ENCODE measurements around the gene MBP.

The MBP gene

GRCh38 chr18:77049938-77050337, 82.6 kb downstream of the MBP start:
- Mint-ChIP-seq H3K4me3 (no peak overlapping the region), H3K27me3 (no peaks in the 10 kb centered on the region), H3K4me1 (ENCODE audit: low read depth in 2 of 2) (peaks cover 49% of the 10 kb centered on the region in 2 donors), H3K36me3 (ENCODE audit: insufficient read depth) (peaks cover 44% of the 10 kb centered on the region), H3K9me3 (no peaks in the 10 kb centered on the region), H3K27ac (peak overlapping the region in 1 of 2 donors; percentile 82)
- ATAC-seq (replicated peaks) (no peak), DNase-seq (no peak)

GRCh38 chr18:77047803-77048419, 84.7 kb downstream of the MBP start:
- Mint-ChIP-seq H3K27ac (peak overlapping the region; percentile 16 to 72), H3K27me3 (no peaks in the 10 kb centered on the region), H3K4me3 (peak overlapping the region in 1 of 2 donors; percentile 18), H3K36me3 (ENCODE audit: insufficient read depth) (peaks cover 41% of the 10 kb centered on the region), H3K9me3 (no peaks in the 10 kb centered on the region), H3K4me1 (ENCODE audit: low read depth in 2 of 2) (peaks cover 38 to 44% of the 10 kb centered on the region in 2 donors)
- ATAC-seq (replicated peaks) (no peak), DNase-seq (no peak)

GRCh38 chr18:77046994-77047393, 85.6 kb downstream of the MBP start:
- DNase-seq (no peak), ATAC-seq (replicated peaks) (no peak)
- Mint-ChIP-seq H3K9me3 (no peaks in the 10 kb centered on the region), H3K27ac (peak overlapping the region; percentile 60 to 77), H3K4me1 (ENCODE audit: low read depth in 2 of 2) (peaks cover 33 to 48% of the 10 kb centered on the region in 2 donors), H3K27me3 (no peaks in the 10 kb centered on the region), H3K4me3 (no peak overlapping the region), H3K36me3 (ENCODE audit: insufficient read depth) (peaks cover 38% of the 10 kb centered on the region)

GRCh38 chr18:77046409-77046808, 86.2 kb downstream of the MBP start:
- DNase-seq (no peak), ATAC-seq (replicated peaks) (no peak)
- Mint-ChIP-seq H3K36me3 (ENCODE audit: insufficient read depth) (peaks cover 38% of the 10 kb centered on the region), H3K9me3 (no peaks in the 10 kb centered on the region), H3K4me3 (no peak overlapping the region), H3K27me3 (no peaks in the 10 kb centered on the region), H3K27ac (peak overlapping the region; percentile 60 to 77), H3K4me1 (ENCODE audit: low read depth in 2 of 2) (peaks cover 30 to 46% of the 10 kb centered on the region in 2 donors)

GRCh38 chr18:77045677-77046076, 86.9 kb downstream of the MBP start:
- ATAC-seq (replicated peaks): no peak

GRCh38 chr18:77044866-77045664, 87.5 kb downstream of the MBP start:
- Mint-ChIP-seq H3K36me3 (ENCODE audit: insufficient read depth) (peaks cover 37% of the 10 kb centered on the region), H3K4me3 (no peak overlapping the region), H3K27me3 (no peaks in the 10 kb centered on the region), H3K4me1 (ENCODE audit: low read depth in 2 of 2) (peaks cover 29 to 48% of the 10 kb centered on the region in 2 donors), H3K27ac (peak overlapping the region; percentile 60 to 77), H3K9me3 (no peaks in the 10 kb centered on the region)
- ATAC-seq (replicated peaks): no peak
- no peak for DNase-seq

More at GRCh38 chr18:77045677-77046076, 86.9 kb downstream of the MBP start:
- H3K9me3 Mint-ChIP-seq: no peaks in the 10 kb centered on the region
- peaks cover 38% of the 10 kb centered on the region for H3K36me3 Mint-ChIP-seq (ENCODE audit: insufficient read depth)
- H3K27ac Mint-ChIP-seq: peak overlapping the region; percentile 60 to 77
- H3K4me3 Mint-ChIP-seq: no peak overlapping the region
- H3K4me1 Mint-ChIP-seq (ENCODE audit: low read depth in 2 of 2): peaks cover 28 to 44% of the 10 kb centered on the region in 2 donors
- DNase-seq: no peak
- H3K27me3 Mint-ChIP-seq: no peaks in the 10 kb centered on the region

- DNase-seq: no peak
- peak overlapping the region; percentile 24 to 55 for H3K27ac Mint-ChIP-seq
- ATAC-seq (replicated peaks): no peak
- H3K36me3 Mint-ChIP-seq (ENCODE audit: insufficient read depth): peaks cover 24% of the 10 kb centered on the region
- no peak overlapping the region for H3K4me3 Mint-ChIP-seq
- H3K9me3 Mint-ChIP-seq: no peaks in the 10 kb centered on the region
- no peaks in the 10 kb centered on the region for H3K27me3 Mint-ChIP-seq
- H3K4me1 Mint-ChIP-seq (ENCODE audit: low read depth in 2 of 2): peaks cover 39 to 60% of the 10 kb centered on the region in 2 donors
These were observed 88.9 kb downstream of the MBP start for GRCh38 chr18:77043541-77044280.

- Mint-ChIP-seq H3K9me3 (no peaks in the 10 kb centered on the region), H3K27me3 (no peaks in the 10 kb centered on the region), H3K4me3 (no peak overlapping the region), H3K36me3 (ENCODE audit: insufficient read depth) (peaks cover 25% of the 10 kb centered on the region), H3K27ac (peak overlapping the region; percentile 35 to 55), H3K4me1 (ENCODE audit: low read depth in 2 of 2) (peaks cover 41 to 58% of the 10 kb centered on the region in 2 donors)
- ATAC-seq (replicated peaks): no peak
- DNase-seq: no peak
These were observed 90.0 kb downstream of the MBP start for GRCh38 chr18:77042583-77042982.

- peak; percentile 71 for ATAC-seq (replicated peaks)
- DNase-seq: no peak
- peak overlapping the region; percentile 13 to 47 for H3K27ac Mint-ChIP-seq
- H3K36me3 Mint-ChIP-seq (ENCODE audit: insufficient read depth): peaks cover 27% of the 10 kb centered on the region
- H3K4me3 Mint-ChIP-seq: peak overlapping the region; percentile 34 to 41
- peaks cover 46 to 53% of the 10 kb centered on the region in 2 donors for H3K4me1 Mint-ChIP-seq (ENCODE audit: low read depth in 2 of 2)
- H3K27me3 Mint-ChIP-seq: no peaks in the 10 kb centered on the region
- H3K9me3 Mint-ChIP-seq: no peaks in the 10 kb centered on the region
These were observed 93.1 kb downstream of the MBP start for GRCh38 chr18:77039196-77040130.

GRCh38 chr18:77038182-77038858, 94.3 kb downstream of the MBP start:
- peaks cover 29% of the 10 kb centered on the region for H3K36me3 Mint-ChIP-seq (ENCODE audit: insufficient read depth)
- no peaks in the 10 kb centered on the region for H3K27me3 Mint-ChIP-seq
- peak overlapping the region in 1 of 2 donors; percentile 34 for H3K4me3 Mint-ChIP-seq
- no peak for ATAC-seq (replicated peaks)
- H3K27ac Mint-ChIP-seq: peak overlapping the region; percentile 70 to 83
- no peaks in the 10 kb centered on the region for H3K9me3 Mint-ChIP-seq
- no peak for DNase-seq
- peaks cover 51 to 57% of the 10 kb centered on the region in 2 donors for H3K4me1 Mint-ChIP-seq (ENCODE audit: low read depth in 2 of 2)

GRCh38 chr18:77037567-77037966, 95.0 kb downstream of the MBP start:
- ATAC-seq (replicated peaks) (no peak), DNase-seq (no peak)
- Mint-ChIP-seq H3K4me1 (ENCODE audit: low read depth in 2 of 2) (peaks cover 54 to 61% of the 10 kb centered on the region in 2 donors), H3K27me3 (no peaks in the 10 kb centered on the region), H3K4me3 (peak overlapping the region in 1 of 2 donors; percentile 27), H3K9me3 (no peaks in the 10 kb centered on the region), H3K36me3 (ENCODE audit: insufficient read depth) (peaks cover 25% of the 10 kb centered on the region), H3K27ac (peak overlapping the region; percentile 70 to 83)
